HEK293 (cell line): ENCODE data around the gene SELPLG.
A peak's percentile ranks its signal among the peaks of the same experiment; 100 is the strongest.

Experiments
- CTCF ChIA-PET: fragments of 350-600 bp; formaldehyde crosslinking; extraction: SDS; loops from one replicate; lab custom pipeline; 2021; ENCODE audit warnings: antibody characterized with exemption; lab: Yijun Ruan, JAX
- POLR2A ChIA-PET: fragments of 300-600 bp; formaldehyde crosslinking; extraction: SDS; loops from one replicate; lab custom pipeline; 2020; ENCODE audit warnings: antibody characterized with exemption, inconsistent platforms; lab: Yijun Ruan, JAX
- H3K27ac ChIP-seq: fragments of 200-500 bp; sonication (Bioruptor generic); 2 replicates; pipeline ENCODE4 v1.5.1; 2014; ENCODE audit warnings: low read depth, low read length, control low read depth, inconsistent platforms; ENCODE audit errors: extremely low read depth
- H3K36me3 ChIP-seq, 2 experiments: fragments of 200-500 bp in 1 of 2; sonication (Bioruptor generic) in 1 of 2; 1 replicate in 1 of 2; 2 replicates in 1 of 2; pipeline ENCODE4 v1.5.1; 2014 to 2017; ENCODE audit warnings: inconsistent platforms in 2 of 2, low read length in 2 of 2; ENCODE audit not compliant: control insufficient read depth in 2 of 2, insufficient read depth in 1 of 2
- H3K4me1 ChIP-seq: fragments of 200-500 bp; sonication (Bioruptor generic); 2 replicates; pipeline ENCODE4 v1.5.1; 2014; ENCODE audit warnings: mild to moderate bottlenecking, low read length, inconsistent platforms; ENCODE audit not compliant: control insufficient read depth, insufficient read depth
- H3K4me3 ChIP-seq: 2 replicates; pipeline ENCODE4 v1.5.1; 2011; ENCODE audit warnings: low read depth, mild to moderate bottlenecking, control low read depth, low read length, moderate library complexity
- H3K9me3 ChIP-seq: fragments of 200-500 bp; sonication (Bioruptor generic); 2 replicates; pipeline ENCODE4 v1.5.1; 2014; ENCODE audit warnings: low read depth, low read length, inconsistent platforms; ENCODE audit not compliant: control insufficient read depth, insufficient read depth
- FEZF1 ChIP-seq: fragments of 450-650 bp; formaldehyde crosslinking; IDR thresholded peaks from 2 replicates; pipeline ENCODE4 v1.5.1; 2016; ENCODE audit warnings: missing biosample characterization, missing genetic modification characterization
- GFI1B ChIP-seq: fragments of 450-650 bp; formaldehyde crosslinking; IDR thresholded peaks from 2 replicates; pipeline ENCODE4 v1.5.1; 2016; ENCODE audit warnings: missing biosample characterization, missing genetic modification characterization
- GLIS2 ChIP-seq: fragments of 450-650 bp; formaldehyde crosslinking; IDR thresholded peaks from 2 replicates; pipeline ENCODE4 v1.5.1; 2016; ENCODE audit warnings: missing biosample characterization, missing genetic modification characterization
- MYNN ChIP-seq: fragments of 450-650 bp; formaldehyde crosslinking; IDR thresholded peaks from 2 replicates; pipeline ENCODE4 v1.5.1; 2016; ENCODE audit warnings: missing biosample characterization, missing genetic modification characterization, borderline replicate concordance
- REPIN1 ChIP-seq: fragments of 450-650 bp; formaldehyde crosslinking; IDR thresholded peaks from 2 replicates; pipeline ENCODE4 v1.5.1; 2017; ENCODE audit warnings: missing biosample characterization, missing genetic modification characterization, low read depth
- SP3 ChIP-seq: fragments of 450-650 bp; formaldehyde crosslinking; IDR thresholded peaks from 2 replicates; pipeline ENCODE4 v1.5.1; 2016; ENCODE audit warnings: missing biosample characterization, missing genetic modification characterization
- SP7 ChIP-seq: fragments of 450-650 bp; formaldehyde crosslinking; IDR thresholded peaks from 2 replicates; pipeline ENCODE4 v1.5.1; 2016; ENCODE audit warnings: missing biosample characterization, missing genetic modification characterization
- ZBTB48 ChIP-seq: fragments of 450-650 bp; formaldehyde crosslinking; IDR thresholded peaks from 2 replicates; pipeline ENCODE4 v1.5.1; 2016; ENCODE audit warnings: missing biosample characterization, missing genetic modification characterization
- ZIC2 ChIP-seq: fragments of 450-650 bp; formaldehyde crosslinking; IDR thresholded peaks from 2 replicates; pipeline ENCODE4 v1.5.1; 2016; ENCODE audit warnings: missing biosample characterization, missing genetic modification characterization
- ZNF132 ChIP-seq: fragments of 450-650 bp; formaldehyde crosslinking; IDR thresholded peaks from 2 replicates; pipeline ENCODE4 v1.5.1; 2017; ENCODE audit warnings: missing biosample characterization, missing genetic modification characterization, borderline replicate concordance
- ZNF302 ChIP-seq: fragments of 450-650 bp; formaldehyde crosslinking; IDR thresholded peaks from 2 replicates; pipeline ENCODE4 v1.5.1; 2016; ENCODE audit warnings: missing biosample characterization, missing genetic modification characterization, low read depth
- ZNF311 ChIP-seq: fragments of 450-650 bp; formaldehyde crosslinking; IDR thresholded peaks from 2 replicates; pipeline ENCODE4 v1.5.1; 2017; ENCODE audit warnings: missing biosample characterization, missing genetic modification characterization, borderline replicate concordance
- ZNF335 ChIP-seq: fragments of 450-650 bp; formaldehyde crosslinking; conservative IDR thresholded peaks from 2 replicates; pipeline ENCODE4 v1.5.1; 2016; ENCODE audit warnings: missing biosample characterization, missing genetic modification characterization
- ZNF350 ChIP-seq: fragments of 450-650 bp; formaldehyde crosslinking; IDR thresholded peaks from 2 replicates; pipeline ENCODE4 v1.5.0; 2017; ENCODE audit warnings: missing biosample characterization, mild to moderate bottlenecking, missing genetic modification characterization
- ZNF37A ChIP-seq: fragments of 450-650 bp; IDR thresholded peaks from 2 replicates; pipeline ENCODE4 v1.5.1; 2018; ENCODE audit warnings: missing biosample characterization, missing genetic modification characterization
- ZNF555 ChIP-seq: fragments of 450-650 bp; formaldehyde crosslinking; conservative IDR thresholded peaks from 2 replicates; pipeline ENCODE4 v1.5.1; 2017; ENCODE audit warnings: missing biosample characterization, mild to moderate bottlenecking, missing genetic modification characterization, inconsistent platforms
- ZNF571 ChIP-seq: fragments of 450-650 bp; formaldehyde crosslinking; IDR thresholded peaks from 2 replicates; pipeline ENCODE4 v1.5.0; 2017; ENCODE audit warnings: missing biosample characterization, missing genetic modification characterization
- ZNF623 ChIP-seq: fragments of 450-650 bp; formaldehyde crosslinking; IDR thresholded peaks from 2 replicates; pipeline ENCODE4 v1.5.1; 2016; ENCODE audit warnings: missing biosample characterization, missing genetic modification characterization
- ZNF776 ChIP-seq: fragments of 450-650 bp; formaldehyde crosslinking; IDR thresholded peaks from 2 replicates; pipeline ENCODE4 v1.5.0; 2017; ENCODE audit warnings: missing biosample characterization, missing genetic modification characterization, borderline replicate concordance
- ZNF791 ChIP-seq: fragments of 450-650 bp; formaldehyde crosslinking; IDR thresholded peaks from 2 replicates; pipeline ENCODE4 v1.5.1; 2016; ENCODE audit warnings: missing biosample characterization, missing genetic modification characterization
- TF ChIP-seq, protein P1 (sequence below): fragments of 450-650 bp; formaldehyde crosslinking; IDR thresholded peaks from 2 replicates; pipeline ENCODE4 v1.5.1; 2017; ENCODE audit warnings: missing biosample characterization, missing genetic modification characterization
- TF ChIP-seq, protein P2 (sequence below): fragments of 450-650 bp; formaldehyde crosslinking; IDR thresholded peaks from 2 replicates; pipeline ENCODE4 v1.5.1; 2016; ENCODE audit warnings: missing biosample characterization, missing genetic modification characterization
- TF ChIP-seq, protein P3 (sequence below): fragments of 450-650 bp; formaldehyde crosslinking; IDR thresholded peaks from 2 replicates; pipeline ENCODE4 v1.5.1; 2016; ENCODE audit warnings: missing biosample characterization, missing genetic modification characterization

Gene SELPLG

DNA sequence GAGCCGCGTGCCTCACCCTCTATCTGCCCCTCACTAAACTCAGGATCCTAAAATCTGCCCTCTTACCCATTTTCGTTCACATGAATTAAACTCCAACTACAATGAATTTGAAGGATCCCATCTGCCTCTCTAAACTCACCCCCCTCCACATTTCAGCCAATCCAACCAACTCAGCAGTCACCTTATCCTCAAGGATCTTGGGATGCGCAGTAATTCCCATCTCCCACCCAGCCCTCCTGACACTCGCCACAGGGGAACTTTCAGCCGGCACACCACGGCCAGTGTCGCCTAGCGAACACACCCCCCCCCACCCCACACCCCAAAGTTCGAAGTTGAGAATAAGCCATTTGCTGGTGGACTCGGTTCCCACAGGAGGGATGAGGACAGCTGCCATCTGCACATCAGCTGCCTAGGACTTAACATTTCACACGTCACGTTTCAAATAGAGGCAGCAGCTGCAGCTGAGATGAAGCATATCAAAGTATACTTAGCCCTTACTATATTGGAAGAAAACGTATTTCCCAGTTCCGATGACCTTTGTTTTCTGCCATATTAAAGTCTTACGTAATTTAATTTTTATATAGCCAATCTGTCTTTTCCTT is 8.7 kb upstream of the SELPLG start:
- Histone ChIP-seq H3K4me1 (no peaks in the 10 kb centered on the region), H3K27ac (no peak overlapping the region), H3K4me3 (no peak overlapping the region), H3K36me3 (peaks cover 0 to 31% of the 10 kb centered on the region in 2 experiments; a peak in 1 of 3 replicates), H3K9me3 (no peaks in the 10 kb centered on the region)
- CTCF ChIA-PET, result interaction anchor here (0.9 kb wide), 1 partner anchor 22 kb away, joined by 4 read pairs; no protein-coding TSS in a partner anchor
- POLR2A ChIA-PET, result no interaction called here
- TF ChIP-seq SP3 (tag by site-specific recombination) (no peak), MYNN (no peak), ZNF37A (no peak), ZNF623 (tag by site-specific recombination) (no peak), ZNF791 (tag by site-specific recombination) (no peak), ZNF571 (tag by site-specific recombination) (no peak), ZNF776 (no peak), ZNF132 (tag by site-specific recombination) (no peak), ZBTB48 (tag by site-specific recombination) (no peak)
- TF ChIP-seq, protein P1, sequence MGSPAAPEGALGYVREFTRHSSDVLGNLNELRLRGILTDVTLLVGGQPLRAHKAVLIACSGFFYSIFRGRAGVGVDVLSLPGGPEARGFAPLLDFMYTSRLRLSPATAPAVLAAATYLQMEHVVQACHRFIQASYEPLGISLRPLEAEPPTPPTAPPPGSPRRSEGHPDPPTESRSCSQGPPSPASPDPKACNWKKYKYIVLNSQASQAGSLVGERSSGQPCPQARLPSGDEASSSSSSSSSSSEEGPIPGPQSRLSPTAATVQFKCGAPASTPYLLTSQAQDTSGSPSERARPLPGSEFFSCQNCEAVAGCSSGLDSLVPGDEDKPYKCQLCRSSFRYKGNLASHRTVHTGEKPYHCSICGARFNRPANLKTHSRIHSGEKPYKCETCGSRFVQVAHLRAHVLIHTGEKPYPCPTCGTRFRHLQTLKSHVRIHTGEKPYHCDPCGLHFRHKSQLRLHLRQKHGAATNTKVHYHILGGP (tag by site-specific recombination), result no peak

DNA sequence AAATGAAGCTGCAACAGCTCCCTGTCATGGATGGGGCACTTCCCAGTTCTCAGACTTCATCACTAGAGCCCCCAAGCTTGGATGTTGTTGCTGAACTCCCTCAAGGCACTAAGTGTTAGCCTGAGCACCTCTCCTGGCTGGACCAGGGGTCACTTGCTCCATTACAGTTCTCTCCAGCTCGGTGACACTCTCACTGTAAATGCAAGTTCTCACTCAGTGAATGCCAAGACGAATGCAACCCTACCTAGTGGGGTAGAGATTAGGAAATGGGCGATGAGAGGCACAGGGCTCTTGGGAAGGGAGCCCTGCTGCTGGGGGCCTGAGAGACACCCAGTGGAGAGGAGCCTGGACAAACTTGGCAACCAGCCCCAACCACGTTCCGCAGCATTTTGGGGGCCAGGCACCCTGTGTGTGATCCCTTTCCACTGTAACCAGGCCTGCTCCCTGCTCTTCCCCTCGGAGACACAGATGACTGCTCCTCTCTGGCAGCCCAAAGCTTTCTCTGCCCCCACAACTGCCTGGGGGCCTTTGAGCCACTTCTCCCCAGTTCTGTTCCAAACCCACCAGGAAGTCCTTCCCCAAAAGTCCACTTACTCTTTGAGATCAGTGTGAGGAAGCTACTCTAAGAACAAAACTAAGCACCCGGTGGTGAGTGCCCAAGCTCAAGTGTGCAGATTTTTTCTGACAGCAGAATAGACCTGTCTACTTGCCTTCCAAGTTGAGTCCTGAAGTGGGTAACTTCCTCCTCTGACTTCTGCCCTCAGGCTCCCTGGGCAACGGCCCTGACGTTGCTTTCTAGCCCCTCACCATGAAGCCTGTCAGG is 8.0 kb upstream of the SELPLG start:
- POLR2A ChIA-PET, result interaction anchor here (0.6 to 1.5 kb wide), 3 partner anchors 10 to 81 kb away, joined by 3 to 4 read pairs (median 4); partner anchors contain the start of genes ISCU and SART3
- no peak overlapping the region for H3K27ac ChIP-seq
- TF ChIP-seq ZNF335 (tag by site-specific recombination) (no peak), ZNF555 (tag by site-specific recombination) (no peak), ZNF311 (no peak), ZIC2 (0 out of 2 replicates have a peak, but pooled peaks have one; percentile 3), FEZF1 (tag by site-specific recombination) (no peak), SP3 (tag by site-specific recombination) (no peak), SP7 (tag by site-specific recombination) (no peak), GFI1B (tag by site-specific recombination) (no peak), ZNF302 (tag by site-specific recombination) (no peak), GLIS2 (0 out of 2 replicates have a peak, but pooled peaks have one; percentile 9), ZNF350 (tag by site-specific recombination) (no peak), REPIN1 (tag by site-specific recombination) (no peak)
- TF ChIP-seq, protein P2, sequence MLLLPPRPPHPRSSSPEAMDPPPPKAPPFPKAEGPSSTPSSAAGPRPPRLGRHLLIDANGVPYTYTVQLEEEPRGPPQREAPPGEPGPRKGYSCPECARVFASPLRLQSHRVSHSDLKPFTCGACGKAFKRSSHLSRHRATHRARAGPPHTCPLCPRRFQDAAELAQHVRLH (tag by site-specific recombination), result no peak
- TF ChIP-seq, protein P3, sequence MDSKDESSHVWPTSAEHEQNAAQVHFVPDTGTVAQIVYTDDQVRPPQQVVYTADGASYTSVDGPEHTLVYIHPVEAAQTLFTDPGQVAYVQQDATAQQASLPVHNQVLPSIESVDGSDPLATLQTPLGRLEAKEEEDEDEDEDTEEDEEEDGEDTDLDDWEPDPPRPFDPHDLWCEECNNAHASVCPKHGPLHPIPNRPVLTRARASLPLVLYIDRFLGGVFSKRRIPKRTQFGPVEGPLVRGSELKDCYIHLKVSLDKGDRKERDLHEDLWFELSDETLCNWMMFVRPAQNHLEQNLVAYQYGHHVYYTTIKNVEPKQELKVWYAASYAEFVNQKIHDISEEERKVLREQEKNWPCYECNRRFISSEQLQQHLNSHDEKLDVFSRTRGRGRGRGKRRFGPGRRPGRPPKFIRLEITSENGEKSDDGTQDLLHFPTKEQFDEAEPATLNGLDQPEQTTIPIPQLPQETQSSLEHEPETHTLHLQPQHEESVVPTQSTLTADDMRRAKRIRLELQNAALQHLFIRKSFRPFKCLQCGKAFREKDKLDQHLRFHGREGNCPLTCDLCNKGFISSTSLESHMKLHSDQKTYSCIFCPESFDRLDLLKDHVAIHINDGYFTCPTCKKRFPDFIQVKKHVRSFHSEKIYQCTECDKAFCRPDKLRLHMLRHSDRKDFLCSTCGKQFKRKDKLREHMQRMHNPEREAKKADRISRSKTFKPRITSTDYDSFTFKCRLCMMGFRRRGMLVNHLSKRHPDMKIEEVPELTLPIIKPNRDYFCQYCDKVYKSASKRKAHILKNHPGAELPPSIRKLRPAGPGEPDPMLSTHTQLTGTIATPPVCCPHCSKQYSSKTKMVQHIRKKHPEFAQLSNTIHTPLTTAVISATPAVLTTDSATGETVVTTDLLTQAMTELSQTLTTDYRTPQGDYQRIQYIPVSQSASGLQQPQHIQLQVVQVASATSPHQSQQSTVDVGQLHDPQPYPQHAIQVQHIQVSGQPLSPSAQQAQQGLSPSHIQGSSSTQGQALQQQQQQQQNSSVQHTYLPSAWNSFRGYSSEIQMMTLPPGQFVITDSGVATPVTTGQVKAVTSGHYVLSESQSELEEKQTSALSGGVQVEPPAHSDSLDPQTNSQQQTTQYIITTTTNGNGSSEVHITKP (tag by site-specific recombination), result peak; percentile 26
- TF ChIP-seq, all 188 proteins: peak for 3
- no peak overlapping the region for H3K4me3 ChIP-seq
- CTCF ChIA-PET, result interaction anchor here (0.8 to 5.4 kb wide), 6 partner anchors 19 to 163 kb away, joined by 3 to 35 read pairs (median 4); no protein-coding TSS in a partner anchor
- no peaks in the 10 kb centered on the region for H3K4me1 ChIP-seq
- peaks cover 0 to 25% of the 10 kb centered on the region in 2 experiments; a peak in 1 of 3 replicates for H3K36me3 ChIP-seq
- no peaks in the 10 kb centered on the region for H3K9me3 ChIP-seq
